Activated CD4-positive, alpha-beta T cell treated with anti-CD3 and anti-CD28 coated beads for 36 hours (primary cell): ENCODE data around the gene GABRB2. TPM values are rescaled to one million over a fixed set of nuclear protein-coding genes. Genes with fewer than 3 reads are reported as not detected.

Experiments
- ATAC-seq: fragments of 200-7000 bp; cut with Tn5 transposase; one replicate; pipeline ENCODE4 v1.10.0; 2021; ENCODE audit warnings: mild to moderate bottlenecking, moderate library complexity
- CTCF ChIA-PET: fragments of 350-600 bp; sonication (Branson Sonifier 250); formaldehyde crosslinking; loops from one replicate; lab custom pipeline; 2021; ENCODE audit warnings: antibody characterized with exemption; lab: Charles Lee
- POLR2A ChIA-PET: fragments of 350-600 bp; sonication (Branson Sonifier 250); formaldehyde crosslinking; loops from one replicate; lab custom pipeline; 2021; ENCODE audit warnings: antibody characterized with exemption, inconsistent platforms; lab: Charles Lee
- DNase-seq: peaks from one replicate; pipeline ENCODE4 v3.0.0-alpha.2; 2020
- H3K27ac Mint-ChIP-seq: one replicate; pipeline ENCODE4 v1.8.0; 2021; ENCODE audit warnings: mixed read lengths
- H3K27me3 Mint-ChIP-seq: one replicate; pipeline ENCODE4 v1.8.0; 2021; ENCODE audit warnings: mixed read lengths
- H3K36me3 Mint-ChIP-seq: one replicate; pipeline ENCODE4 v1.8.0; 2021; ENCODE audit warnings: low read depth, mixed read lengths
- H3K4me1 Mint-ChIP-seq: one replicate; pipeline ENCODE4 v1.8.0; 2021; ENCODE audit warnings: mixed read lengths
- H3K4me3 Mint-ChIP-seq: one replicate; pipeline ENCODE4 v1.8.0; 2021; ENCODE audit warnings: mild to moderate bottlenecking, moderate library complexity, mixed read lengths
- H3K9me3 Mint-ChIP-seq: one replicate; pipeline ENCODE4 v1.8.0; 2021; ENCODE audit warnings: low read depth, mixed read lengths
- intact Hi-C, 2 experiments: fragments of 100-400 bp; cut with DNase I in 1 of 2; cut with micrococcal nuclease in 1 of 2; formaldehyde crosslinking; loops; one replicate each; pipeline versions ENCODE4 v1.14.2 to v1.15.1; 2022 to 2024; cut with DNase I, micrococcal nuclease
- total RNA-seq, 2 experiments: library from RNA; stranded (reverse); gene quantifications; one replicate each; pipeline ENCODE4 v1.2.3, GENCODE V29; 2021

Gene GABRB2
- total RNA-seq, 2 experiments from 2014 or later = not detected

DNA sequence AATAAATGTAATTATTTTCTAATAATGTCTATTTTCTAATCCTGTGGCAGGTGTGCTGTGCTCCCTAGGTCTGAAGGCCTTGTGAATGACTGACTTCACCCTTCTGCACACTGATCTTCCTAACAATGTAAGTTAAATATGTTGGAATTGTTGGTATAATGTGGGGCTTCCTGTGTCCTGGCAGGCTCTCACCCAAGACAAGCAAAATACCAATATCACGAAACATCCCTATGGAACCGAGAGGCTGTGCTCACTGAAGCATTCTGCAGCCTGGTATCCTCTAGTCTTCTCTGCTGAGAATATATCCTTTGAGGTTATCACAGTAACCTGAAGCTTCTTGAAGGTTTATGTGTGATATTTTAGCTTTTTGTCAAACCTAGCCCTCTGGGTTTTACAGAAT is 159.4 kb downstream of the GABRB2 start:
- Mint-ChIP-seq H3K27me3 (no peaks in the 10 kb centered on the region), H3K9me3 (no peaks in the 10 kb centered on the region), H3K4me1 (no peaks in the 10 kb centered on the region), H3K4me3 (no peak overlapping the region), H3K27ac (no peak overlapping the region), H3K36me3 (no peaks in the 10 kb centered on the region)
- ChIA-PET CTCF (no interaction called here), POLR2A (no interaction called here)
- intact Hi-C loops = no loop called here
- DNase-seq (no peak), ATAC-seq (no peak)

DNA sequence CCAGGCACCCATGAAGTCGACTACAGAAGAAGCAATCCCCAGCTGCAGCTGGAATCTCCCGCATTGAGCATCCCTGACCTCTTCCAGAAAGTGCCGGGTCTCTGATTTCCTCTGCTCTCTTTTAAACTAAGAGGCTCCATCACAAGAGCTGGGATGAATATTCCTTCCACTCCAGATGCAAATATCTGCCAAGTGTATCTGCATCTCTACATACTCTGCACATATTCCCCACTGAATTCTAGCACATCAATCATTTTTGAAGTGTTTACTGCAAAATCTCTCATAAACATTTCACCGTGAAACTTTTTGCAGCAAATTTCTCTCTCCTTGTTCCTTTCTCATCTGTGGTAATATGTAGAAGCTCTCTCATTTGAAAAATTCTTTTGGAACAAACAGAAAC is 161.5 kb downstream of the GABRB2 start:
- Mint-ChIP-seq H3K27me3 (no peaks in the 10 kb centered on the region), H3K4me3 (no peak overlapping the region), H3K9me3 (no peaks in the 10 kb centered on the region), H3K27ac (no peak overlapping the region), H3K4me1 (no peaks in the 10 kb centered on the region), H3K36me3 (no peaks in the 10 kb centered on the region)
- intact Hi-C loops = no loop called here
- no peak for ATAC-seq
- CTCF ChIA-PET = no interaction called here
- DNase-seq = no peak
- POLR2A ChIA-PET = no interaction called here

DNA sequence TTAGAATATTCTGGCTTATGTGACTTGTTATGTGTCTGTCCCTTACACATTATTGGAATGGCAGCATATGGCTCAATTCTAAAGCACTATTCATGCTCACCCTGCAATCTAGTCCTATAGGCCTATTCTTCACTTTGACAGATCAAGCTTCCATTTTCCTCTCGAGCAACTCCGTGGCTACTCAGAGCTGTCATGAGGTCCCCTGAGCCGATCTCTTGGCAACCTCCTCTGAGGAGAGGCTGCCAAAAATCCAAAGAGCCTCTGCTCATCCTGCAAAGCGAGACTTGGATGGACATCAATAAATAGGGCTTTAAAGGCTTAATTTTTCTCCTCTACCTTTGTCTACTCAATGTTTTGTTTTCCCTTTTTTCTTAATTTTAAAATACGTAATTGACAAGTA is 163.8 kb downstream of the GABRB2 start:
- no peaks in the 10 kb centered on the region for H3K36me3 Mint-ChIP-seq
- H3K4me1 Mint-ChIP-seq = no peaks in the 10 kb centered on the region
- peaks cover 2% of the 10 kb centered on the region for H3K27me3 Mint-ChIP-seq
- ChIA-PET CTCF (no interaction called here), POLR2A (no interaction called here)
- no peak overlapping the region for H3K4me3 Mint-ChIP-seq
- ATAC-seq (no peak), DNase-seq (no peak)
- H3K9me3 Mint-ChIP-seq = no peaks in the 10 kb centered on the region
- intact Hi-C loops = no loop called here
- no peak overlapping the region for H3K27ac Mint-ChIP-seq

DNA sequence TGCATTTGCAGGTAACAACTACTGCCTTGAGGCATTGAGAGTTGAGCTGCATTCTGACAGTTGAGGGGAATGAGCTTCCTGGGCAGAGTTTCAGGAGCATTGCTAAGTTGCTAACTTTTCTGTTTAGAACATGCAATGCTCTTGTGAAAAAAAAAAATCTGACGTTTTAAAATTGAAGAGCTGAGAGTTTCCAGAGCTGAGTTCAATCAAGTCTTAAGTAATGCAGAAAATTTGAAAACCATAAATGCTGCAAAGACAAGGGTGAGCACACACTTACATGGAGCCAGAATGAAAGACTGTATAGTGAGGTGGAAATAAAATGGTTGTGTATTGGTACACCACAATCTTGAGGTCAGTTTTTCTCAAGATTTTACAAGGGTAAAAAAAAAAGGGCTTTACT is 166.0 kb downstream of the GABRB2 start:
- Mint-ChIP-seq H3K27me3 (peaks cover 2% of the 10 kb centered on the region), H3K4me1 (no peaks in the 10 kb centered on the region), H3K4me3 (no peak overlapping the region), H3K27ac (no peak overlapping the region), H3K9me3 (no peaks in the 10 kb centered on the region), H3K36me3 (no peaks in the 10 kb centered on the region)
- CTCF ChIA-PET = interaction anchor here (0.7 kb wide), 1 partner anchor 1920 kb away, joined by 3 read pairs; no protein-coding TSS in a partner anchor
- ATAC-seq = no peak
- intact Hi-C loops = no loop called here
- POLR2A ChIA-PET = no interaction called here
- DNase-seq = no peak

DNA sequence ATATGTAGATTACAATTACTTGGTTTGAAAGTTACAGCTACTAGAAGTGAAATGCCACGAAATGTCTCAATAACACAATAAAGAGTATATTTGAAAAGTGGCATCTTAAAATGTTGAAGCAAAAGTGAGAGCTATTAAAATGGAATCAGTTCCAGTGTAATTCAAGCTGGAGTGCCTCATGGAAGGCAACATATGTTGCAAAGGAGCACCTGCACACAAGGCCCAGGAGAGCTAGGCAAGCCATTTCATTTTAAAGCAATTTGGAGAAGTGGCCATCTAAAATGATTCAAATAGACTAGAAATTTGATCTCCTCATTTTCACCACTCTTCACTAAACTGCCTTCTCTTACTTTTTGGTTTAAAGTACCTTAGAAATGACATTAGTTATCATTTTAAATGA is 167.8 kb downstream of the GABRB2 start:
- Mint-ChIP-seq H3K4me3 (no peak overlapping the region), H3K27me3 (peaks cover 4% of the 10 kb centered on the region), H3K27ac (no peak overlapping the region), H3K9me3 (no peaks in the 10 kb centered on the region), H3K36me3 (no peaks in the 10 kb centered on the region), H3K4me1 (no peaks in the 10 kb centered on the region)
- ChIA-PET POLR2A (no interaction called here), CTCF (interaction anchor here (1.1 kb wide), 1 partner anchor 24 kb away, joined by 3 read pairs; no protein-coding TSS in a partner anchor)
- ATAC-seq = no peak
- no peak for DNase-seq
- intact Hi-C loops = no loop called here

DNA sequence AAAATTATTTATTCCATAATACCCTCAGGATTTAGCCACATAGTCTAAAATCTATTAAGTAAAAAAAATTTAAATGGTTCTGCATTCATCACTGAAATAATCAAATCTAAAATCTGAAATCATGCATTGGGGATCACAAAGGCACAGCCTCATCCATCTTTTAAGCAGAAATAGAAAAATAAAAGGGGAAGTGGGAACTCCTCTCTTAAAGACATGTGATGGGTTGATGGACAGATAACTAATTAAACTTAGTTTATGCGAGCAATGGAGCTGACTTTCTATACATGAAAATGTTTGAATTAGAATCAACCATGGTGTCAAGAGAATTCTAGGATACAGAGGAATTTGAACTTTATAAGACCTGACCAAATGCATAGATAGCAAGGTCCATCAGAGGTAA is 170.5 kb downstream of the GABRB2 start:
- no peak overlapping the region for H3K4me3 Mint-ChIP-seq
- H3K9me3 Mint-ChIP-seq = no peaks in the 10 kb centered on the region
- H3K27me3 Mint-ChIP-seq = peaks cover 4% of the 10 kb centered on the region
- CTCF ChIA-PET = no interaction called here
- no peak overlapping the region for H3K27ac Mint-ChIP-seq
- DNase-seq = no peak
- H3K36me3 Mint-ChIP-seq = no peaks in the 10 kb centered on the region
- intact Hi-C loops = no loop called here
- no peaks in the 10 kb centered on the region for H3K4me1 Mint-ChIP-seq
- no peak for ATAC-seq
- POLR2A ChIA-PET = no interaction called here

DNA sequence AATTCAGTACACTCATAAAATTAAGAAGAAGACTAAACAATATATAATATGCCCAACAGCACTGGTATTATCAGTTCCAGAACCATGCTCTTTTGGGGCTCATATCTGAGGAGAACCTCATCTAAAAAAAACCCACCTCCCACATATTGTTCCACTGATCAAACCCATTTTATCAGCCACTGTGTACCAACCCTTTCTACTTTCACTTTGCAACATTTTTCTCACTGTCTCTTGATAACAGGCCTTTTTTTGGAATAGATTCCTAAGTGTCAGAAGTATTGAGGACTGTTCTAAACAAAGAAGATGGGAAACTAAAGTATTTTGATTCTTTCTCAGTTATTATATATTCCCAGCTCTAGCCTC is 173.2 kb downstream of the GABRB2 start:
- Mint-ChIP-seq H3K36me3 (no peaks in the 10 kb centered on the region), H3K9me3 (no peaks in the 10 kb centered on the region), H3K27ac (no peak overlapping the region), H3K4me1 (no peaks in the 10 kb centered on the region), H3K4me3 (no peak overlapping the region), H3K27me3 (peaks cover 4% of the 10 kb centered on the region)
- DNase-seq (no peak), ATAC-seq (no peak)
- POLR2A ChIA-PET = no interaction called here
- intact Hi-C loops = no loop called here
- CTCF ChIA-PET = interaction anchor here (0.6 kb wide), 1 partner anchor 17 kb away, joined by 4 read pairs; no protein-coding TSS in a partner anchor

DNA sequence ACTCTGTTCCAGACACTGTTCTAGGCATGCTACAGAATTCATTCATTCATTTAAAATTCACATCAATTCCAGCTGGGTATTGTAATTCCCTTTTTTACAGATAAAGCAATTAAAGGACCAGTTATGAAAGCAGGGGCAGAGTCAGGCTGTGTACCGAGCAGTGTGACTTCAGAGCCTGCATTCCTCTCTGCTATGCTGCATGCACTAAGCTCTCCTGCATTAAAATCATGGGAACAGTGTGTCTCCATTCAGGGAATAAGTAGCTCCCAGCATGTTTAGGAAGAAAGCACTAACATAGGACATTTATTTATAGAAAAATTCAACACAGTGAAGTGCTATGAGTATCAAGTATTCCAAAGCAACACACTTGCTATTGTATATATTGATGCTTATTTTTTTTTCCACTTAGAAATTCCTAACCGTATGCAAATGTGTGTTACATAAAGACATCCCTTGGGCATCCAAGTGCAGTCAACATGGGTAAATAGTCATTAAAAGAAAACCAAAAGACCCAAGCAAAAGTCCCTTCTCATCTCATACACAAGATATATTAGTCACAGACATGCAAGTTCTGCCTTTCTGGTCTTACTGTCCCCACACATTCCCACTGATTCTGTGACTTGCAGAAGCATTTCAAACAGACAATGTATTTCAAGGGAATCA is 173.7 kb downstream of the GABRB2 start:
- Mint-ChIP-seq H3K27ac (no peak overlapping the region), H3K4me3 (no peak overlapping the region), H3K27me3 (peaks cover 2% of the 10 kb centered on the region), H3K9me3 (no peaks in the 10 kb centered on the region), H3K4me1 (no peaks in the 10 kb centered on the region), H3K36me3 (no peaks in the 10 kb centered on the region)
- ChIA-PET CTCF (interaction anchor here (0.8 kb wide), 1 partner anchor 9 kb away, joined by 4 read pairs; no protein-coding TSS in a partner anchor), POLR2A (no interaction called here)
- no peak for DNase-seq
- intact Hi-C loops = no loop called here
- no peak for ATAC-seq

DNA sequence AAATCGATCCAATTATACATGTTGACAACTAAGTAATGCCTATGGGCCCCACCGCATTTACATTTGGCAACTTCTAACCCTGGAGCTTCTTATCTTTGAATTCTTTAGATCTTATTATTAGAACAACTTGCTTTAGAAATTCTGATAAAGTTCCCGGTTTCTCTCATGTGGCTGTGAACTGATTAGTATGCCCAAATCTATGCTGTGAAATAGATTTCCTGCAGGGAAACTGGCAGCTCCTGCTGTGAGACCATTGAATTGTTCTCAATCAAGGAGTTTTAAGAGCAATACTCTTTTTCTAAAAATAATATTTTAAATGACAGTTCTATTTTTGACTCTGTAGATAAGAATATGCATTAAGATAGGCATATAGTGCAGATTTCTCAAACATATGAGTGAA is 177.5 kb downstream of the GABRB2 start:
- Mint-ChIP-seq H3K36me3 (no peaks in the 10 kb centered on the region), H3K27me3 (no peaks in the 10 kb centered on the region), H3K4me1 (no peaks in the 10 kb centered on the region), H3K4me3 (no peak overlapping the region), H3K27ac (no peak overlapping the region), H3K9me3 (no peaks in the 10 kb centered on the region)
- no peak for DNase-seq
- ChIA-PET CTCF (no interaction called here), POLR2A (no interaction called here)
- no peak for ATAC-seq
- intact Hi-C loops = no loop called here

DNA sequence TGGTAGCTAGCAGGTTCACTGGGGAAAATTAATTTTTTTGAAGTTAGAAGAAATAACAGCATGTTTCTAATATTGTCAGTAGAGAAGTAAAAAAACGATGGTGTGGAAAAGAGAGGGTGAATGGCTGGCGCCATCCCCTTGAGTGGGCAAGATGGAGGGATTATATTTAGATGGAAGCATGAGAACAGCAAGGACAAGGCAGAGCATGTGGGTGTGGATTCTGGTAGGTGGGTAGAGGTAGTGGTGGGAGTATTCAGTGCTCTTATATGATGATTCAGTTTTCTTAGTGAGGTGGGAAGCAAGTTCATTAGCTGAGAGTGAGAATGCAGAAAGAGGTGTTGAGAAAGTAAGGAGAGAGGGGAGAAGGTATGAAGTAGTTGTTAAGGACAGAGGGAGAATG is 188.1 kb downstream of the GABRB2 start:
- H3K4me3 Mint-ChIP-seq = no peak overlapping the region
- POLR2A ChIA-PET = no interaction called here

DNA sequence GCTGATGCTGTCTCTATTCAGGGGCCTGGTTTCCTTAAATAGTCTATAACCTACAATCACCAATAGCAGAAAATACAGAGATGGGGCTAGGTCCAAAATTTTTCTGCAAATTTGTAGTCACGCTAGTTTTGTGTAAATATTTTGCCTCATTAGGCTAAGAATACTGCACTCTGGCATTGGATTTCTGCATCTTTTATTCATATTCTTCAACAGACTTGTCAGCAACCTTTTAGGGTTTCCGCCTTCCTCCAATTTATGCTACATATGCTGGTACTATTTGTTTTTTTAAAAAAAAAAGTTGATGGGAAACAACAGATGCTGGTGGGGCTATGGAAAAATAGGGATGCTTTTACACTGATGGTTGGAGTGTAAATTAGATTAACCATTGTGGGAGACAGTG is 202.3 kb downstream of the GABRB2 start:
- no peaks in the 10 kb centered on the region for H3K4me1 Mint-ChIP-seq
- no peak overlapping the region for H3K4me3 Mint-ChIP-seq
- ChIA-PET POLR2A (no interaction called here), CTCF (no interaction called here)
- DNase-seq (no peak), ATAC-seq (no peak)
- H3K27ac Mint-ChIP-seq = no peak overlapping the region
- H3K9me3 Mint-ChIP-seq = peaks cover 3% of the 10 kb centered on the region
- no peaks in the 10 kb centered on the region for H3K36me3 Mint-ChIP-seq
- intact Hi-C loops = no loop called here
- H3K27me3 Mint-ChIP-seq = no peaks in the 10 kb centered on the region

More for the DNA sequence above, 188.1 kb downstream of the GABRB2 start:
- Mint-ChIP-seq H3K27ac (no peak overlapping the region), H3K4me1 (no peaks in the 10 kb centered on the region), H3K9me3 (no peaks in the 10 kb centered on the region), H3K36me3 (no peaks in the 10 kb centered on the region), H3K27me3 (no peaks in the 10 kb centered on the region)
- ATAC-seq = no peak
- CTCF ChIA-PET = no interaction called here
- intact Hi-C loops = no loop called here
- DNase-seq = no peak

DNA sequence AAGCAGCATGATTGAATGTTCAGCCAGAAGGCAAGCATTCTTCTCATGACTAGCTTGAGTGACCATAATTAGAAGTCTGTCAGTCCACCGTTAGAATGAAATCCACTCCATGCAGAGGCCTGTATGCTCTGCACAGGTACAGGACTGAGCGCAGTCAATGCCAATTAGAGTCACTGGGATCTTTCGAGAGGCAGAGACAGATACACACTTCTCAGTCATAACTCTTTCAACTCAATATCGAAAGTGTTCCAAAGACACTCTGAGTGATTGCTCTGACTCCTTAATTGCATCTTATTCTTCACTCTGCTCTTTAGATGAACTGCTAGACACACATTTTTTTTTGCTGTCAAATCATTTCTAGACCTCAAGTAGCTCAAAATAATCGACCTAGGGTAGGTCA is 203.6 kb downstream of the GABRB2 start:
- H3K9me3 Mint-ChIP-seq = peaks cover 3% of the 10 kb centered on the region
- no peaks in the 10 kb centered on the region for H3K4me1 Mint-ChIP-seq

More for the DNA sequence above, 203.6 kb downstream of the GABRB2 start:
- Mint-ChIP-seq H3K36me3 (no peaks in the 10 kb centered on the region), H3K27me3 (no peaks in the 10 kb centered on the region), H3K27ac (no peak overlapping the region), H3K4me3 (no peak overlapping the region)
- intact Hi-C loops = no loop called here
- CTCF ChIA-PET = no interaction called here
- ATAC-seq = no peak
- no peak for DNase-seq
- POLR2A ChIA-PET = no interaction called here
